HG03108 (cell line): Measurements from ENCODE around the gene FBXO11.

Source experiments
- ATAC-seq: cut with Tn5 transposase; IDR thresholded peaks from one replicate; pipeline ENCODE4 v1.9.1; 2021; ENCODE audit warnings: moderate library complexity; ENCODE audit not compliant: unreplicated experiment

FBXO11 gene

GRCh38 chr2:47798631-47799030 is 107.7 kb downstream of the FBXO11 start:
- no peak for ATAC-seq

DNA sequence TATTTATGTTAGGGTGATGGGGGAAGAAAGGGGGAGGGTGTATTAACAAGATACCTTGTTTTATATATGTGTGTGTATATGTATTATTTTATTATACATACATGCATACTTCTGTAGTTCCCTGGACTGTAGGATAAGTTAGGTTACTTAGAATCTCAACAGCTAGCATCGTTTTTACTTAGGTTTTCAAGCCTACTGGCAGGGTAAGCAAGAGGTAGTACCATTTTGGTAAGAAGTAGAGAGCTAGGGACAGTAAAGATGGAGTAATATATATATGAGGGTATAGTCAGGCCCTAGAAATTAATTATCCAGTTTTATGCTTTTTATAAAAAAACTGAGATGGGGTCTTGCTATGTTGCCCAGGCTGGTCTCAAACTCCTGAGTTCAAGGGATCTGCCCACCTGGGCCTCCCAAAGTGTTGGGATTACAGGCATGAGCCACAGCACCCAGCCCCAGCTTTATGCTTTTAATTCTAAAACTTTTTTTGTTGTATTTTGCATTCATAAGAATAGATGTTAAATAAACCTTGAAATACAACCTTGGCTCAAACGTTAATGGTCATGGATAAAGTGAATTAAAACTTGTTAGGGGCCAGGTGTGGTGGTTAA is 110.1 kb downstream of the FBXO11 start:
- ATAC-seq: no peak

- no peak for ATAC-seq
Measured at GRCh38 chr2:47785986-47786385, 120.3 kb downstream of the FBXO11 start.

DNA sequence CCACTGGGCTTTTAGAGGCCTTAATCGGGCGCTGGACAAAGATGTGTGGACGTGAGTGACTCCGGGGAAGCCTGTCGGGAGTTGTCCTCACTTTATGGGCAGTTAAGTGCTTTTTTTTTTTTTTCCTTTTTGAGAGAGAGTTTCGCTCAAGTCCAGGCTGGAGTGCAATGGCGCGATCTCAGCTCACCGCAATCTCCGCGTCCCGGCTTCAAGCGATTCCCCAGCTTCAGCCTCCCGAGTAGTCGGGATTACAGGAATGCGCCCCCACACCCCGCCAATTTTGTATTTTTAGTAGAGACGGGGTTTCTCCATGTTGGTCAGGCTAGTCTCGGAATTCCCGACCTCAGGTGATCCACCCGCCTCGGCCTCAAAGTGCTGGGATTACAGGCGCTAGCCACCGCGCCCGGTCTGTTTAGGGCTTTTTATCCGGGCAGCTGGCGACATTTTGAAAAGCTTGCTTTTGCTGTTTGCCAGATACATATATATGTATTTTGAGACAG is 121.9 kb downstream of the FBXO11 start:
- no peak for ATAC-seq

GRCh38 chr2:47783486-47784351 is 122.6 kb downstream of the FBXO11 start:
- peak; percentile 13 for ATAC-seq

DNA sequence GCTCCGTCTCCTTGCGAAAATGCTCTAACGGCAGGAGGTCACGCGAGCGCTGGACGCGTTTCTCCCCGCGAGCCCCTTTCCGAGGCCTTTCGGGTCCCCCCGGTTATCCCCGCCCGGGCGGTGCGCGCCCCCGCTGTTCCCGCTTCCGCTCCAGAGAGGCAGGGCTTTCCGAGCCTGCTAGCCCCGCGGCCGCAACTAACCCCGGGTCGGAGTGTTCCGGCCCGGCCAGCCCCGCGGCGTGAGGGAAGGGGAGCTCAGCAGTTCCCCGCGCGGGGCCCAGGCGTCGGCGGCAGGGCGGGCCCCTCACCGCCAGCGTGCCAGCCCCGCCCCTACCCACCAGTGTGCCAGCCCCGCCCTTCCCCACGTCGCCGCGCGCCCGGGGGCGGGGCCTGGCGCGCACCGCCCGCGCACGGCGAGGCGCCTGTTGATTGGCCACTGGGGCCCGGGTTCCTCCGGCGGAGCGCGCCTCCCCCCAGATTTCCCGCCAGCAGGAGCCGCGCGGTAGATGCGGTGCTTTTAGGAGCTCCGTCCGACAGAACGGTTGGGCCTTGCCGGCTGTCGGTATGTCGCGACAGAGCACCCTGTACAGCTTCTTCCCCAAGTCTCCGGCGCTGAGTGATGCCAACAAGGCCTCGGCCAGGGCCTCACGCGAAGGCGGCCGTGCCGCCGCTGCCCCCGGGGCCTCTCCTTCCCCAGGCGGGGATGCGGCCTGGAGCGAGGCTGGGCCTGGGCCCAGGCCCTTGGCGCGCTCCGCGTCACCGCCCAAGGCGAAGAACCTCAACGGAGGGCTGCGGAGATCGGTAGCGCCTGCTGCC is 123.4 kb downstream of the FBXO11 start, which contains the start of gene MSH6:
Gene MSH6, plus strand, starts transcription at position 475 of the 815 bp plus-strand sequence. Its CDS starts 89 bp downstream, at position 564.
- peak; percentile 92 for ATAC-seq

- ATAC-seq: no peak
Measured at GRCh38 chr2:47782381-47782670, 124.0 kb downstream of the FBXO11 start.

DNA sequence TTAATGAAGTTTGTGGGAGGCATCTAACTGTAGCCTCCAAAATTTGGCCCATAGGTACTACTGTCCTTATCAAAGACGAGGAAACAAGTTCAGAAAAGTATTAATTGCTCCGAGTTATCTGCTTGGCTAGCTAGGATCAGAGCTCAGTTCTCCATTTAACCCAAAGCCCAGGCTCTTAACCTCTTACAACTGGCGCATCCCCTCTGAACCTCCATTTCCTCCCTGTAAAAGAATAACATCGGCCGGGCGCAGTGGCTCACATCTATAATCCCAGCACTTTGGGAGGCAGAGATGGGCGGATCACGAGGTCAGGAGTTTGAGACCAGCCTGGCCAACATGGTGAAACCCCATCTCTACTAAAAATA is 126.9 kb downstream of the FBXO11 start:
- ATAC-seq: no peak

DNA sequence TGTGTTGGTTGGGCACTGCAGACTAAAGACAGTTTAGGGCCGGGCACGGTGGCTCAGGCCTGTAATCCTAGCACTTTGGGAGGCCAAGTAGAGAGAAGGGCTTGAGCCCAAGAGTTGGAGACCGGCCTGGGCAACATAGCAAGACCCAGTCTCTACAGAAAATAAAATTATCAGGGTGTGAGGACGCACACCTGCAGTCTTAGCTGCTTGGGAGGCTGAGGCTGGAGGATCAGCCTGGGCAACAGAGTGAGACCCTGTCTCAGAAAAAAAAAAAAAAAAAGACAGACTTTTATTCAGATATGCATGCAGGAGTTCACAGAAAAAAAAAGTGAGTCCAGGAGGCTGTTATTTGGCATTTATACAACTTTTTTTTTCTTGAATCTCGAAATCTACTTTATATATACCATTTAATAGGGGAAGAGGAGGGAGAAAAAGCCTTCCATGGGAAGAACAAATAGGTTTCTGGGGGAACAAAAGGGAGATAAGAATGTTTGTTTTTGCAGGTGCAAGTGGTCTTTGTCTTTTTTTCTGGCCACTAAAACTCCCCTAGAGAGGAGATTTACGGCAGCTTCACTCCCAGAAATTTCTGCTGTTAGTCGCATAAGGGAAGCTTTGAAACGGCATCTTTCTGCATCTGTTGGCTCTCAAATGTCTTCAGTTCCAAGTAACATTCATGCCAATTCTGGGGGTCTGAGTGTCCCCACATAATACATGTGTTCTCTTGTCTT is 127.4 kb downstream of the FBXO11 start:
- ATAC-seq: no peak

DNA sequence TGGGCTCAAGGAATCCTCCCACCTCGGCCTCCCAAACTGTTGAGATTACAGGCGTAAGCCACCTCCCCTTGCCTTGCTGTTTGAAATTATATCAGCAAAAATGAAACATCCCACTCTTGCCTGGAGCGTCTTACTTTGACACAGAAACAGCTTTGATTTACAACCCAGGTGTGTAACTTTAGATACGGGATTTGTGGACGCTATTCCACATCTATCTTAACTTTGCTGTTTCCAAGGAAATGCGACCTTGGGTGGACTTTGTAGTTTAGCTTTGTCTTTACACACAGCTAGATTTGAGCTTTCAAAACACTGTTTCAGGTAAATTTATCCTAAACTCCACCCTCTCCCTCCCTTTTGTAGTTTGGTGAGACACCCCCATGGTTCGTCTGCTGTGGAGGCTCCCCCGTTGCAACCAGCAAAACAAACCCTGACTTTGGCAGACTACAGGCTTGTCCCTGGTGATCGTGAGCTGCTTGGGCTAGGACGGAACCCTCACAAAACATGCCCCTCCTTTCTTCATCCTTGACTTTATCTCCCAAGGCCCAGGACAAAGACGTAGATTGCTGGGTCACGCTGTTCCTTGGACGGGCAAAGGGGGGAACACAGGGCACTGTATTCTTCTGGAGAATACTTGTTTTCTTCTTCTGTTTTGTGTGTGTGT is 128.9 kb downstream of the FBXO11 start:
- ATAC-seq: no peak

GRCh38 chr2:47774567-47774966 is 131.7 kb downstream of the FBXO11 start:
- ATAC-seq: no peak

GRCh38 chr2:47772343-47772742 is 134.0 kb downstream of the FBXO11 start:
- ATAC-seq: no peak

- no peak for ATAC-seq
Measured at GRCh38 chr2:47771211-47771610, 135.1 kb downstream of the FBXO11 start.

DNA sequence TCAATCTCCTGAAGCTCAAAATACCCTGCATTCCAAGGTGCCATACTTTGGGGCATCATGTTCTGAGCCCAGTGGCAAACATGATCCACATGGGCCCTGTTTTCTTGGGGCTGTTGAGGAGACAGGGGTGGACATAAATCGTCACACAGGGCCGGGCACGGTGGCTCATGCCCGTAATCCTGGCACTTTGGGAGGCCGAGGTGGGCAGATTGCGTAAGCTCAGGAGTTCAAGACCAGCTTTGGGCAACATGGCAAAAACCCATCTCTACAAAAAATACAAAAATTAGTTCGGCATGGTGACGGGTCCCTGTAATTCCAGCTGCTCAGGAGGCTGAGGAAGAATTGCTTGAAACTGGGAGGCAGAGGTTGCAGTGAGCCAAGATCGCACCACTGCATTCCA is 137.0 kb downstream of the FBXO11 start:
- no peak for ATAC-seq

- ATAC-seq: no peak
Measured at GRCh38 chr2:47767880-47768609, 138.3 kb downstream of the FBXO11 start.

DNA sequence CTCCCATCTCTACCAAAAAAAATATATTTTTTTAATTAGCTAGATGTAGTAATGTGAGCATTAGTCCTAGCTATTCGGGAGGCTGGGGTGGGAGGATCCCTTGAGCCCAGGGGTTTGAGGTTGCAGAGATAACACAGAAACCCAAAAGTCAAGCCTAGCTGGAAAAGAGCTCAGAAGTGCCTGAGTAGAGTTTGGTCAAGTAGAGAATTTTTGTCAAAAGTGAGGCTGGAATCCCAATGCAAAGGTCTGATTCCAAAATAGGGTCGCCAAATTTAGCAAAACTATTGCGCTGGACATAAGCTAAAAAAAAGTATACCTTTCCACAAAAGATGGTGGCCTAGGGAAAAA is 138.8 kb downstream of the FBXO11 start:
- ATAC-seq: no peak

DNA sequence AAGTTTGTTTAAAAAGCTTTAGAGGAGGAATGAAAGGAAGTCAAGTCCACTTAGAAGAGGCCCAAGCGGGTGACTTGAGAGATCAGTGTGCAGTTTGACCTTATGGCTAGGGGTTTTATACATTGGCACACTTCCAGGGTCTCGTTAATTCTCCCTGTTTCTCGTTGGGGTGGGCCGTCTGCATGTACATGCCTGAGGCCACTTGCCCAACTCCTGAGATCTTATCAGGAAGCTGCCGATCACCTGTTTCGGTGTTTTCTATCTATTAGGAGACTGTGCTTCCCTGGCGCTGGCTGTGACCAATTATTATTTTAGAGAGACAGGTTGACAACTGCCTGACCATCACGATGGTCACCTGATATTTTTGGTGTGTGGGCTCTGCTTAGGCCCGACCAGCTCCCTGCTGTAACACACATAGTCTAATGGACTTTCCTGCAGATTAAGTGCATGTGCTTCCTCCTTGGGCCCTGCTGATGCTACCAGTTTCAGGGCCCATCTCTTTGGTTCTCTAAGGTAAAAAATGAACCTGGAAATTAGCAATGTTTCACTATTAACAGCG is 154.4 kb downstream of the FBXO11 start:
- ATAC-seq: peak; percentile 27

GRCh38 chr2:47747878-47748277 is 158.4 kb downstream of the FBXO11 start:
- no peak for ATAC-seq

DNA sequence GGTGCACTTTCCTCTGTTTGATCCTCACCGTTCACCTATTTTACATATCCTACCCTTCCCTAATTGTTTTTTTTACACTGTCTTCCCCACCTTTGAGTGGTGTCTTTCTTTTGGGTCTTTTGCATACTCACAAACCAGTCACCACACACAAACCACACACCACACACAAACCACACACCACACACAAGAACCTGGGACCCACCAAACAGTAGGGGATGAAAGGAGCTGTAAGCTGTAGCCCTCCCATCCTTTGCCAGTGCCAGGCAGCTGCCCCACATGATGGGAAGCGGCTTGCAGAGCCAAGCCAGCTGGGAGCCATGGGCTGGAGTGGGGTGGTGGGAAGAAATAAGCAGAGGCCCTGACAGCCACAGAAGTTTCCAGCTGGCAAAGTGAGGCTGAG is 162.2 kb downstream of the FBXO11 start:
- ATAC-seq: no peak

DNA sequence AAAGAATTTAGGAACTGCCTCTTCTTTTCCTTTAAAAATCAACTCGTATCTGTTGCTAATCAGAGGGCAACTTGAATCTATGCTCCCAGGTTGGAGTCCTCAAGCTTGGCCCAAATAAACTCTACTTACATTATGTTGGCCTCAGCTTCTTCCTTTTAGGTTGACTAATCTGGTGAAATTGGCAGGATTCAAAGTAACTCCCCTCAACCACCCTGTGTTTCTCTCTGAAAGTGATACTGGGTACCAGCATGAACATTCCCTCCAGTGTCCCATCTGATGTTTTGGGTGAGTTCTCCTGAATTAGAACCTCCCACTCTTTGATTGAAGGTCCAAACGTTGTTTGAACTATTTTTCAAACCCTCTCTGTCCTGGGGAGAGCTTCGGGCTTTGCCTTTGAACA is 164.7 kb downstream of the FBXO11 start:
- ATAC-seq: no peak
